CD1c-positive myeloid dendritic cell (primary cell): ENCODE measurements around the gene P4HA1.
"Not testable (repeated sequence)": the region's sequence is repeated elsewhere in the genome, so short reads cannot be mapped to it uniquely, and the experiment has no call there.

ENCODE experiments used
- DNase-seq: peaks from one replicate; pipeline ENCODE4 v3.0.0-alpha.2; 2016; ENCODE audit errors: extremely low spot score

P4HA1 gene

DNA sequence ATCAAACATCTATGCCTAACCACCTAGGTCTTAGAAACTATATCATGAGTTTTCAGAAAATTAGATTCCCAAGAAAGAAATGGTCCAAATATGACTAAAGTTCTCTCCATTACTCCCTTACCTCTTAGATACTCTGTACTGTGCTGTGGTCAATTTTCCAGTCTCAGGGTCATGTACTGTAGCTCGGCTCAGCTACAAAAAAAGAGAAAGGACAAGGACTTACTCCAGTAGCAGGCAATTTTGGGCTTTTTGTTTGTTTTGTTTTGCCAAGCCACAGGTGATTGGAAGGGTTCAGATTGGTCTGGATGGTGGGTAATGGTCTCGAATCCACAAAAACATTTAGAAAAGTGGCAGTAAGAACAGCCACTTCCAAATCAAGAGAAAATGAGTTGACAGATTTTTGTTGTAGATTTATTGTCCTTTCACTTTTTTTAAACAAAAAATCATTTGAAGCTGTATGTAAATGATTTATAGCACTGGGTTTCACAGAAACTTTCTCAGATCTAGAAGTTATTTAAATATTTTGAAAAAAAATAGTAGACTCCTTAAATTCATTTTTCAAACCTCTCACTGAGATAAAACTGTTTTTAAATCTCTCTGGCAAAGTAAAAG, 52.8 kb downstream of the P4HA1 start:
- DNase-seq = no peak

DNA sequence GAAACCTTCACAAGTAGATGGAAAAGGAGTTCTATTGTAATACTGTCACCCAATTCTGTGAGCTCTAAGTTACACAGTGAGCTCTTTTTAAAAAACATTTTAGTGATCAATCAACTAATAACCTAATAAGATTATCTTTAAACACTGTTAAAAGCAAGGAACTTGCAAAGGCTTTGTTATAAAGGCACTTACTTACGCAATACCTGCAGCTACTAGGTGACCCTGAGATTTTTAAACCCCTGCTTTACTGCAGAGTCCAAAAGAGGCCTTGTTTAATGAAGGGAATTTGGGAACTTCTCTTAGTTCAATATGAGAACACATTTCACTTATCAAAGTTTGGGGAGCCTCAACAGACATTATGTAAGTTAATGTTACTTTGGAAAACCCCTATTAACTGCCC, 53.3 kb downstream of the P4HA1 start:
- no peak for DNase-seq

DNA sequence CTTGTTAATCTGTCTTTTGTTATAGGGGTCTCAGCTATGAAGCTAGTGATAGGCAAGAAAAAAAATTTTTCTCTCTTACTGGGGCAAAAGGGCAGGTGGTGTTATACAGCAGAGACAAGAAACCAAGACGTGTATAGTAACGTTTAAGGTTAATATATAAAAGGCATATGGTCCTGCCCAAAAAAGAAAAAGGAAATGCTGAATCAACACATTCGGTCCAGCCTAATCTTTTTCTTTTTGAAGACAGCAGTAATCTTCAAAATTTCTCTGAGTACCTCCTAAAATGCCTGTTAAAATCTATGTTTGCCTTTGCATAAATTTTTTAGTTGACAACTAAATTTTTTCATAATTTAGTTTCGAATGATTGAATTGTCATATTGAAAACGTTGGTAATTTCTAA, 54.5 kb downstream of the P4HA1 start:
- no peak for DNase-seq

DNA sequence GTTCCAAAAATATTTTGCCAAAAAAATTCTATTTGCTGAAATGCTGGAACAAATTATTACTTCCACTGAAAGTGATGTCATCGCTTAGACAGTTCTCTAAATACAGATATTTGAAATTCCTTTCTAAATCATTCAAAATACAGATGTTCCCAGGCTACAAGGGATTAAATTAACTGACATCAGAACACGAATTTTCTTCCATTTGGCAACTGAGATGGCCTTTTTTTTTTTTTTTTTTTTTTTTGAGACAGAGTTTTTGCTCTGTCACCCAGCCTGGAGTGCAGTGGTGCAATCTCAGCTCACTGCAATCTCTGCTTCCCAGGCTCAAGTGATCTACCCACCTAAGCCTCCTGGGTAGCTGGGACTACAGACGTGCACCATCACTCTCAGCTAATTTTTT, 57.0 kb downstream of the P4HA1 start:
- no peak for DNase-seq

DNA sequence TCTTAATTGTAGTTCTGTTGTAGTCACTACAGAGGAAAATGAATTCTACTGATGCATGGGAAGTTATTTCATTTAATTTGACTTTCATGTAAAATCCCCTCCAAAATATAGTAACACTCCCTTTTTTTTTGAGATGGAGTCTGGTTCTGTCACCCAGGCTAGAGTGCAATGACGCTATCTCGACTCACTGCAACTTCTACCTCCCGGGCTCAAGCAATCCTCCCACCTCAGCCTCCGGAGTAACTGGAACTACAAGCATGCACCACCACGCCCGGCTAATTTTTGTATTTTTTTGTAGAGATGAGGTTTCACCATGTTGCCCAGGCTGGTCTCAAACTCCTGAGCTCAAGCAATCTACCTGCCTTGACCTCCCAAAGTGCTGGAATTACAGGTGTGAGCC, 60.4 kb downstream of the P4HA1 start:
- DNase-seq = not testable (repeated sequence)

DNA sequence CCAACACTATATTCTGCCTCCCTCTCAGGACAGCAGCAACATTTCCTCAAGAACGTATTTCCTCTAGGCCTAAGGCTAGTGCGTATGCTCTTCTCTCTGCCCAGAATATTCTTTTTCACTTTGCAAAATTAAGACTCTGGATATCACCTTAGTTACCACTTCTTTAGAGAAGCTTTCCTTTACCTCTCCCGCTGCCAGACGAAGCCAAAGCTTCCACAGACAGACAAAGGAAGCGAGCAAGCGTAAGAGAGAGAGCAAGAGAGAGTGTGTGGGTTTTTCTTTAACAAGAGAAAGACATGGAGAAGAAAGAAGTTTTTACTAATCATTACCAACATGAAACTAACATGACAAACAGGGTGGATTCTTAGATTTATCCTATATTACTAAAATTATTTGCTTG, 64.1 kb downstream of the P4HA1 start:
- no peak for DNase-seq

DNA sequence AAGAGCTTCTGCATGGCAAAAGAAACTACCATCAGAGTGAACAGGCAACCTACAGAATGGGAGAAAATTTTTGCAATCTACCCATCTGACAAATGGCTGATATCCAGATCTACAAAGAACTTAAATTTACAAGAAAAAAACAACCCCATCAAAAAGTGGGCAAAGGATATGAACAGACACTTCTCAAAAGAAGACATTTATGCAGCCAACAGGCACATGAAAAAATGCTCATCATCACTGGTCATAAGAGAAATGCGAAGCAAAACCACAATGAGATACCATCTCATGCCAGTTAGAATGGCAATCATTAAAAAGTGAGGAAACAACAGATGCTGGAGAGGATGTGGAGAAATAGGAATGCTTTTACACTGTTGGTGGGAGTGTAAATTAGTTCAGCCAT, 70.0 kb downstream of the P4HA1 start:
- DNase-seq = not testable (repeated sequence)

DNA sequence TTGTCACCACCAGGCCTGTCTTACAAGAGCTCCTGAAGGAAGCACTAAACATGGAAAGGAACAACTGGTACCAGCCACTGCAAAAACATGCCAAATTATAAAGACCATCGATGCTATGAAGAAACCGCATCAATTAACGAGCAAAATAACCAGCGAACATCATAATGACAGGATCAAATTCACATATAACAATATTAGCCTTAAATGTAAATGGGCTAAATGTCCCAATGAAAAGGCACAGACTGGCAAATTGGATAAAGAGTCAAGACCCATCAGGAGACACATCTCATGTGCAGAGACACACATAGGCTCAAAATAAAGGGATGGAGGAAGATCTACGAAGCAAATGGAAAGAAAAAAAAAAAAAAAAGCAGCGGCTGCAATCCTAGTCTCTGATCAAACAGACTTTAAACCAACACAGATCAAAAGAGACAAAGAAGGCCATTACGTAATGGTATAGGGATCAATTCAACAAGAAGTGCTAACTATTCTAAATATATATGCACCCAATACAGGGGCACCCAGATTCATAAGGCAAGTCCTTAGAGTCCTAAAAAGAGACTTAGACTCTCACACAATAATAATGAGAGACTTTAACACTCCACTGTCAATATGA, 73.1 kb downstream of the P4HA1 start:
- DNase-seq = not testable (repeated sequence)

DNA sequence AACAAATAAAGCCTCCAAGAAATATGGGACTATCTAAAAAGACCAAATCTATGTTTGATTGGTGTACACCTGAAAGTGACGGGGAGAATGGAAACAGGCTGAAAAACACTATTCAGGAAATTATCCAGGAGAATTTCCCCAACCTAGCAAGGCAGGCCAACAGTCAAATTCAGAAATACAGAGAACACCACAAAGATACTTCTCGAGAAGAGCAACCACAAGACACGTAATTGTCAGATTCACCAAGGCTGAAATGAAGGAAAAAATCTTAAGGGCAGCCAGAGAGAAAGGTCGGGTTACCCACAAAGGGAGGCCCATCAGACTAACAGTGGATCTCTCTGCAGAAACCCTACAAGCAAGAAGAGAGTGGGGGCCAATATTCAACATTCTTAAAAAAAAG, 73.7 kb downstream of the P4HA1 start:
- DNase-seq = not testable (repeated sequence)

DNA sequence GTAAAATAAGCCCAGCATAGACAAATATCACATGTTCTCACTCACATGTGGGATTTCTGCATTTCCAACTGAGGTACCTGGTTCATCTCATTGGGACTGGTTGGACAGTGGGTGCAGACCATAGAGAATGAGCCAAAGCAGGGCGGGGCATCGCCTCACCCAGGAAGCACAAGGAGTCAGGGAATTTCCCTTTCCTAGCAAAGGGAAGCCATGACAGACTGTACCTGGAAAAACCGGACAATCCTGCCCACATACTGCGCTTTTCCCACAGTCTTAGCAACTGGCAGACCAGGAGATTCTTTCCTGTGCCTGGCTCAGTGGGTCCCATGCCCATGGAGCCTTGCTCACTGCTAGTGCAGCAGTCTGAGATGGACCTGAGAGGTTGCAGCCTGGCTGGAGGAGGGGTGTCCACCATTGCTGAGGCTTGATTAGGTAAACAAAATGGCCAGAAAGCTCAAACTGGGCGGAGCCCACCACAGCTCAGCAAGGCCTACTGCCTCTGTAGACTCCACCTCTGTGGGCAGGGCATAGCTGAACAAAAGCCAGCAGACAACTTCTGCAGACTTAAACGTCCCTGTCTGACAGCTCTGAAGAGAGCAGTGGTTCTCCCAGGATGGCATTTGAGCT, 75.0 kb downstream of the P4HA1 start:
- DNase-seq = not testable (repeated sequence)

DNA sequence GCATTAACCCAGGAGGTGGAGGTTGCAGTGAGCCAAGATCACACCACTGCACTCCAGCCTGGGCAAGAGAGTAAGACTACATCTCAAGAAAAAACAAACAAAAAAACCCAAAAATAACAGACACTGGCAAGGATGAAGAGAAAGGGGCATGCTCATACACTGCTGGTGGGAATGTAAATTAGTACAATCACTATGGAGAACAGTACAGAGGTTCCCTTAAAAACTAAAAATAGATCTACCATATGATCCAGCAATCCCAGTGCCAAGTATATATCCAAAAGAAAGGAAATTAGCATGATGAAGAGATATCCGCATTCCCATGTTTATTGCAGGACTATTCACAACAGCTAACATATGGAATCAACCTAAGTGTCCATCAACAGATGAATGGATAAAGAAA, 75.6 kb downstream of the P4HA1 start:
- no peak for DNase-seq

DNA sequence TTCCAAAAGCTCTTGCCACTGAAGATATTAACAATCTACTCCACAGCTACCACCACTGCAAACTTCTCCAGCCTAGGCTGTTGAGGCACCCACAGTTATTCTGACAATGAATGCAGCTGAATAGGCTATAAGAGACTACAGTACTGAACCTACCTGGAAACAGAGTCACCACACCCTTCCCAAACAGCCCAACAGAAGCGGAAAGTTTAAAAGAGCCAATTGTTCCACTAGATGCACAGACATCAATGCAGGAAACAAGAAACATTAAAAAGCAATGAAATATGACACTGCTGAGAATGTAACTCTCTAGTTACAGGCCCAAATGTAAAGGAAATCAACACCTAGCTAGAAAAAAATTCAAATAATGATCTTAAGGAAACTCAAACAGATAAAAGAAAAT, 77.6 kb downstream of the P4HA1 start:
- DNase-seq = no peak

DNA sequence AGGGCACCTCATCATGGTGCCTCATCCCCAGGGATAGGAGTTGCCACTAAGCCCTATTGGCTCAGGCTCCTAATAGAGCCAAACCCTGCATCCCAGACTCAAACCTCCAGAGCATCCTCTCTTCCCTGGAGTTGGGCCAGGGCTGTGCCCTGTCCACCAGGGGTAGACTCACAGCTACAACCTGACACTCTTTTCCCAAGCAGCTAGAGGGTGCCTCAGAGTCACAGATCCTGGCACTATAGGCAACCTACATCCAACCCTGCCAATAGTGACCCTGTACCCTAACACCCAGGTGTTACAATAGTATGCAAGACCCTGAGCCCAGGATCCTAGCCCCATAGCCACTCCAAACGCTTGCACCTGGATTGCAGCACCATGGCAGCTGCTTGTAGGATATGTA, 78.0 kb downstream of the P4HA1 start:
- no peak for DNase-seq

DNA sequence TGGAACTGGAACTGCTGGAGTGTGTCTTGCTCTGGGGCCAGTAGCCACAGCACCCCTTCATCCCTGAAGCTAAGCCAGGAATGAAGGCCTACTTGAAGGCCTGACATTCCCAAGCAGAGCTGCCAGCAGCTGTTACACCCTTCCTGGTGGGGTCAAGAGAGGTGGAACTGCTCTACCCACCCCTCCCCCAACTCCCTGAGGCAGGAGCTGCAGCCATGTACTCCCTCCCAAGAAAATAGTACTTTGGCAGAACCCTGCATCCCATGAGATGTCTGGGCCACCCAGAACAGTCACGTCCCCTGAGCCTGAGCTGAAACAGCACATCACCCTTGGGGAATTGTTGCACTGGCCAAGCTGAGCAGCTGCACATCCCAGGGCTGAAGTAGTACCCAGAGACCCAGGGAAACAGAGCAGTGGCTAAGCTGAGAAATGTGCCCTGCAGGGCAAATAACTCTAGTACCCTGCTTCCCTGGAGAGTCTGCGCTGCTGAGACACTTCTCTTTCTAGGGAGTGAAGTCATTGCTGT, 78.6 kb downstream of the P4HA1 start:
- no peak for DNase-seq

DNA sequence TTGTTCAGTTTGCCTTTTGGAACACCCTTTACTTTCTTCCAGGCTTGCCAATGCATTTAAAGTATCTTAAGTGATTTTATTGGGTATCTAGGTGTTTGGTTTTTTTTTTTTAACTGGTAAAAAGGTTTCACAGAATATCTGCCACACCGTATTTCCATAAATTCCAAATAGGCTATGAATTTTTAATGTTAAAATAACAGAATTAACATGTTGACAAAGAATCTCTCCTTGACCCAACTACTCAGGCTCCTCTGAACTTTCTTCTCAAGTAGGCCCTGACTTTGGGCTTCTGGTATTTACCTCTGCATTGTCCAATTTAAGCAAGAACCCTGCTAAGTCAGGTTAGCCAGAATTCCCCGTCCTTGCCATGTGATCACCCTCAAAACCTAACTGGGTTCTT, 80.9 kb downstream of the P4HA1 start:
- DNase-seq = no peak

DNA sequence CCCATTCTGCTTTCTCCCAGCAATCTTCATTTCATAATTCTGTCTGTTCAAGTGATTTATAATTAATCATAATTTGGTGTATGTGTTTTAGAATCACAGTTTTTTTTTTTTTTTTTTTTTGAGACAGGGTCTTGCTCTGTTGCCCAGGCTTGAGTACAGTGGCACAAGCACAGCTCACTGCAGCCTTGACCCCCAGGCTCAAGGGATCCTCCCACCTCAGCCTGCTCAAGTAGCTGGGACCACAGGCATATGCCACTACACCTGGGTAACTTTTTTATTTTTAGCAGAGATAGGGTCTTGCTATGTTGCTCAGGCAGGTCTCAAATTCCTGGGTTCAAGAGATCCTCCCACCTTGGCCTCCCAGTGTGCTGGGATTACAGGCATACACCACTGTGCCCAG, 92.8 kb downstream of the P4HA1 start:
- DNase-seq = no peak

DNA sequence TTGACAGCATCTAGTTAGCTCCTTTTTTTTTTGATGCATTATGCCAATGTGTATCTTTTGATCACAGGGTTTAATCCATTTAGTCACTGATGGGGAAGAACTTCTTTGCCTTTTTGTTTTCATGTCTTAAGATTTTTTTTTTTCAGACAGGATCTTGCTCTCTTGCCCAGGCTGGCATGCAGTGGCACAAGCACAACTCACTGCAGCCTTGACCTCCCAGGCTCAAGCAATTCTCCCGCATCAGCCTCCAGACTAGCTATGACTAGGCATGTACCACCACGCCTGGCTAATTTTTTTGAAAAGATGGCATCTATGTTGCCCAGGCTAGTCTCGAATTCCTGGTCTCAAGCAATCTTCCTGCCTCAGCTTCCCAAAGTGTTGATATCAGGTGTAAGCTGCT, 95.7 kb downstream of the P4HA1 start:
- DNase-seq = no peak

DNA sequence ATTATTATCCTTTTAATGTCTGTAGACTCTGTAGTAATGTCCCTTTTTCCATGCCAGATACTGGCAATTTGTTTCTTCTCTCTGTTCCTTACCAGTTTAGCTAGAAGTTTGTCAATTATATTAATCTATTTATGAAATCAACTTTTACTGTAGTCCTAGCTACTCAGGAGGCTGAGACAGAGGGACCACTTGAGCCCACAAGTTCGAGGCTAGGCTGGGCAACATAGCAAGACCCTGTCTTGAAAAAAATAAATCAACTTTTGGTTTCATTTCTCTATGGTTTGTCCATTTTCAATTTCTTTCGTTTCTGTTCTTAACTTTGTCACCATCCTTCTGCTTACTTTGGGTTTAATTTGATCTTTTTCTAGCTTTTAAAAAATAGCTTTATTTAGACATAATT, 99.6 kb downstream of the P4HA1 start:
- no peak for DNase-seq

DNA sequence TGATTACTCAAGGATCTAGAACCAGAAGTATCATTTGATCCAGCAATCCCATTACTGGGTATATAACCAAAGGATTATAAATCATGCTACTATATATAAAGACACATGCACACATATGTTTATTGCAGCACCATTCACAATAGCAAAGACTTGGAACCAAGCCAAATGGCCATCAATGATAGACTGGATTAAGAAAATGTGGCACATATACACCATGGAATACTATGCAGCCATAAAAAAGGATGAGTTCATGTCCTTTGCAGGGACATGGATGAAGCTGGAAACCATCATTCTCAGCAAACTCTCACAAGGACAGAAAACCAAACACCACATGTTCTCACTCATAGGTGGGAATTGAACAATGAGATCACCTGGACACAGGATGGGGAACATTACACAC, 101.2 kb downstream of the P4HA1 start:
- DNase-seq = not testable (repeated sequence)

DNA sequence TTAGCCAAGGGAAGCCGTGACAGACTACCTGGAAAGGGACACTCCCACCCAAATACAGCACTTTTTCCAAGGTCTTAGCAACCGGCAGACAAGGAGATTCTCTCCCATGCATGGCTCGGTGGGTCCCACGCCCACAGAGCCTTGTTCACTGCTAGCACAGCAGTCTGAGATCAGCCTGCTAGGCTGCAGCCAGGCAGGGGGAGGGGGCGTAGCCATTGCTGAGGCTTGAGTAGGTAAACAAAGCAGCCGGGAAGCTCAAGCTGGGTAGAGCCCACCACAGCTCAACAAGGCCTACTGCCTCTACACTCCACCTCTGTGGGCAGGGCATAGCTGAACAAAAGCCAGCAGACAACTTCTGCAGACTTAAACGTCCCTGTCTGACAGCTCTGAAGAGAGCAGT, 106.9 kb downstream of the P4HA1 start:
- not testable (repeated sequence) for DNase-seq

DNA sequence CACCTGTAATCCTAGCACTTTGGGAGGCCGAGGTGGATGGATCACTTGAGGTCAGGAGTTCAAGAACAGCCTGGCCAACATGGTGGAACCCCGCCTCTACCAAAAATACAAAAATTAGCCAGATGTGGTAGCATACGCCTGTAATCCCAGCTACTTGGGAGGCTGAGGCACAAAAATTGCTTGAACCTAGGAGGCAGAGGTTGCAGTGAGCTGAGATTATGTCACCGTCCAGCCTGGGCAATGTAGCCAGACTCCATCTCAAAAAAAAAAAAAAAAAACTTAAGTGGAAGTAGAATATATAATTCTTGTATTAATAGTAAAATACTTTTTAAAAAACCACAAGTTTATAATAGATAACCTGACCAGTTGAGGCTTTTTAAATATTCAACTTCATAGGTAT, 112.0 kb downstream of the P4HA1 start:
- not testable (repeated sequence) for DNase-seq

DNA sequence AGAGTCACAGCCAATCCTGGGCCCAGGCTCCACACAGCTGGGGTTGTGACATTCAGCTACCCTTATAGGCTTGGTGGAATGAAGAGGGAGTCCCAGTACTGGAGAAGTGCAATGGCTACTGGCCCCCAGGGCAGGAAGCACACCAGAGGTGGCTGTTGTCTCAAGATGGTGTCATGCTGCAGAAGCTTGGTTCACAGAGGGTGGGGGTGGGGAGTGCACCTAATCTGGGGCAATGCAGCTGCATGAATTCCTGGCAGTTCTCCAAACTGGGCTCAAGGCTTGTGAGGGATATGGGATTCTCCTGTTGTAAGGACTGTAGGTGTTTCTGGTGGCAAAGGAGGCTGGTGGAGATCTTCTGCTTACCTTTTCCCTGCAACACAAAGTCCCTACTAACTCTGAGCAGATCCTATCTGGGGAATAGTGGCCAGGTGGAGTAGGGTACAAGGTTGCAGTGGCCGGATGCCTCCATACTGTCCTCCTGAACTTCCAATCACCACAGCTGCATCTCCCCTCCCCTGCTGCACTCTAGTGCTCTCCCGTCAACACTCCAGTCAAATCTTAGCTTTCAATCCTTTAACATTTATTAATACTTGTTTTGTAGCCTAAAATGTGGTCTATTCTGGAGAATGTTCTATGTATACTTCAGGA, 114.7 kb downstream of the P4HA1 start:
- no peak for DNase-seq
